HG02870 (cell line): Measurements from ENCODE around the gene LRP11.
"Not testable (repeated sequence)": the region's sequence is repeated elsewhere in the genome, so short reads cannot be mapped to it uniquely, and the experiment has no call there.

ENCODE experiments used
- ATAC-seq: cut with Tn5 transposase; IDR thresholded peaks from one replicate; pipeline ENCODE4 v1.9.1; 2021; ENCODE audit warnings: mild to moderate bottlenecking, moderate library complexity; ENCODE audit not compliant: unreplicated experiment

LRP11 gene

GRCh38 chr6:149852180-149852579 is 12.0 kb downstream of the LRP11 start:
- ATAC-seq, result no peak

DNA sequence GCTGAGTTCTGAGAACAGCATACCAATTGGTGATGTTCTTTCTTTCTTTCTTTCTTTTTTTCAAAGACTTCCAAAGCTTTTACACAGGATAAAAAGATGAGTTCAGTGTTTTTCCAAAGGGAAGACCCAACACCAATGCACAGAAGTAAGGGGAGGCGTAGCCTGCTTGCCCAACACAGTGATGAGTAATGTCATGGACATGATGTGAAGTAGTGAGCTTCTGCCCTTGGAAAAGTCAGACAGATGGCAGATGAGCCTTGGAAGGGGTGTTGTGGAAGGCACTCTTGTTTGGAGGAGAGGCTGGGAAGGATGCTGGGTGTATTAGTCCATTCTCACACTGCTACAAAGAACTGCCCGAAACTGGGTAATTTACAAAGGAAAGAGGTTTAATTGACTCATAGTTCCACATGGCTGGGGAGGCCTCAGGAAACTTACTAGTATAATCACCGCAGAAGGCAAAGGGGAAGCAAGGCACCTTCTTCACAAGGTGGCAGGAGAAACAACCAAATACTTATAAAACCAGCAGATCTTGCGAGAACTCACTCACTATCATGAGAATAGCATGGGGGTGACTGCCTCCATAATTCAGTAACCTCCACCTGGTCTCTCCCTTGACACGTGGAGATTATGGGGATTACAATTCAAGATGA is 12.6 kb downstream of the LRP11 start:
- no peak for ATAC-seq

GRCh38 chr6:149848343-149848742 is 15.8 kb downstream of the LRP11 start:
- ATAC-seq, result not testable (repeated sequence)

DNA sequence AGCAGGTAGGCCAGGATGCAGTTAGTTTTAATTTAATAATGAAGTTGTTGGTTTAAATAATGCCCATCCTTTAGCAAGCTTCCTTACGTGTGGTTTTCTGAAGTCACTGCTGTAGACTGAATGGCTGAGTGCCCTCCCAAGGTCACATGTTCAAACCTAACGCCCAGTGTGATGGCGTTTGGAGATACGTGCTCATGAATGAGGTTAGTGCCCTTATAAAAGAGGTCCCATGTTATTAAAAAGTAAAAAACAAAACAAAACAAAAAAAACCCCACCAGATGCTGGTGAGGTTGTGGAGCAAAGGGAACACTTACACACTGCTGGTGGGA is 16.3 kb downstream of the LRP11 start:
- ATAC-seq, result no peak

DNA sequence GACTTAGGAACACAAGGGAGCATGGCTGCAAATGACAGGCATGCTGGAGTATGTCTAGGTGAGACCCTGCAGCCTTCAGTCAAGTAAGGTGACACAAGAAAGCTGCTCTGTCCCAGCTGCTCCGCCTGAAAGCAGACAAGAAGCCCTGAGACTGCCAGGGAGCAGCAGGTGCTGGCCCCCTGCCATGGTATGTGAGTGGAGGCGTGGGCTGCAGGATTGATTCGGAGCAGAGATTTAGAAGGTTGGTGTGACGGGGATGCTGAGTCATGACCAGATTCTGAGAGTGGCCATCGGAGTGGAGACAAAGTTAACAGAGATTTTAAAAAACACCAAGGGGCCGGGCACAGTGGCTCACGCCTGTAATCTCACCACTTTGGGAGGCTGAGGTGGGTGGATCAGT is 17.8 kb downstream of the LRP11 start:
- ATAC-seq, result no peak

GRCh38 chr6:149845549-149845948 is 18.6 kb downstream of the LRP11 start:
- ATAC-seq, result no peak

- ATAC-seq, result no peak
Observed at GRCh38 chr6:149844480-149844879, 19.7 kb downstream of the LRP11 start.

DNA sequence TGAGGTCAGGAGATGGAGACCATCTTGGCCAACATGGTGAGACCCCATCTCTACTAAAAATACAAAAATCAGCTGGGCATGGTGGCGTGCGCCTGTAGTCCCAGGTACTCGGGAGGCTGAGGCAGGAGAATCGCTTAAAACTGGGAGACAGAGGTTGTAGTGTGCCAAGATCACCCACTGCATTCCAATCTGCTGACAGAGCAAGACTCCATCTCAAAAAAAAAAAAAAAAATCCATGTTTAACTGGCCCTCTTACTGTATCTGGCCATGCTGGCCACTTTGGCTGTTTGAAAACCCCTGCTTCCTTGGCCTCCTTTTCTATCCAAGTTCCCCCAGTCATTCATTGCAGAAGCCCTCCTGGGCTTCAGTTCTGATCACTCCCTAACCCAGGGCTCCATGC is 20.1 kb downstream of the LRP11 start:
- not testable (repeated sequence) for ATAC-seq

- ATAC-seq, result no peak
Observed at GRCh38 chr6:149843051-149843633, 21.0 kb downstream of the LRP11 start.

DNA sequence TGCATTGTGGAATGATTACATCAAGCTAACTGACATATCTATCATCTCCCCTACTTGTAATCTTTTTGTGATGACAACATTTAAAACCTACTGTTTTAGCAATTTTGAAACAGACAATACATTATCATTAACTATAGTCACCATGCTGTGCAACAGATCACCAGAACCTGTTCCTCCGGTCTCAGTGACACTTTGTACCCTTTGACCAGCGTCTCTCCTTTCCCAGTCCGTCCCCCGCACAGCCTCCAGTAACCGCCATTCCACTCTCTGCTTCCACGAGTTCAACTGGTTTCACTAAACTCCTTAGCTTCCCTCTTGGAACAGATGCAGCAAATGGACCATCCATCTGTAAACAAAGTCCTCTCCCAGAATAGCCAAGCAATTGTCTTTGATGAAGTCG is 21.8 kb downstream of the LRP11 start:
- ATAC-seq, result no peak

GRCh38 chr6:149840345-149841075 is 23.6 kb downstream of the LRP11 start:
- no peak for ATAC-seq

DNA sequence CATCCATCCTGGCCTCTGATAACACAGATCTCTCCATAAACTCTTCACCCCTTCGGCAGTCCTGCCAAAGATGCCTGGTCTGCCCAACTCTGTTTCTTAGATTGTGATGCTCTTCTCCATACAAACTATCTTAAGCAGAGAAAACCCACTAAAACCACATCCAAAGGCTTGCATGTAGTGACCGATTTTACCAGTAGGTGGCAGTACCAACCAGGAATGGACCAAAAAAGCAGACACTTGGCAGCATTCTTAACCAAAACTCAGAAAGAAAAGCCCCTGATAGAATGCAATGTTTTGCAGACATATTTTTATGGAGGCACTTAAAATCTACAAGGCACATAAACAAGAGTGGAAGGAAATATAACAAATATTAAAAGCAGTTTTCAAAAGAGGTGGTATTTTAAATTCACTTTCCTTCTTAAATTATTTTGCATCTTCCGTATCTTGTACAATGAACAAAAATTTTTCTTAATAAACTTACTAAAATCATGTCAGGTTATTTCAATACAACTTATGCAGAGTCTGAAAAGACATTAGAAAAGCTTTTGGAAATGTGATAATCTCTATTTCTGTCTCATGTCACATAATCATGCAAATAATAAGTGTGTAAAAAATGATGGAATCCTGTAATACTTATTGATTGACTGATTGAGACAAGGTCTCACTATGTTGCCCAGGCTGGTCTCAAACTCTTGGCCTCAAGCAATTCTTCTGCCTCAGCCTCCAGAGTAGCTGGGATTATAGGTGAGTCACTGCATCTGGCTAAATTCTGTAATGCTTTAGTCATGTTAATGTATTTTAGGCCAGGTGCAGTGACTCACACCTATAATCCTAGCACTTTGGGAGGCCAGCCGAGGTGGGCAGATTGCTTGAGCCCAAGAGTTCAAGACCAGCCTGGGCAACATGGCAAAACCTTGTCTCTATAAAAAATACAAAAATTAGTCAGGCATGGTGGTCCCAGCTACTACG is 29.4 kb downstream of the LRP11 start:
- no peak for ATAC-seq

DNA sequence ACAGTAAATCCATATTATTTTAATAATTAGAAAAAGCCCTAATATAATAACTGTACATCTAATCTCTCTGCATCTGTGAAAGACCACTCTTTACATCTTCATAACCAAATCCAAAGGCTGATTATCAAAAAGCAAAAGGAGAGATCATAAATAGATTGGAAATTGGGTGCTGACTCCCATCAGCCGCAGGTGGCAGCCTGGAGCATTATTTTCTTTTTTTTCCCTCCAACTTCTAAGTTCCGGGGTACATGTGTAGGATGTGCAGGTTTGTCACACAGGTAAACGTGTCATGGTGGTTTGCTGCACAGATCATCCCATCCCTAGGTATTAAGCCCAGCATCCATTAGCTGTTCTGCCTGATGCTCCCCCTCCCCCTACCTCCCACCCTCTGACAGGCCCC is 30.5 kb downstream of the LRP11 start:
- ATAC-seq, result no peak

GRCh38 chr6:149831308-149831820 is 32.8 kb downstream of the LRP11 start:
- no peak for ATAC-seq

GRCh38 chr6:149830731-149831307 is 33.3 kb downstream of the LRP11 start:
- no peak for ATAC-seq

GRCh38 chr6:149825292-149825691 is 38.9 kb downstream of the LRP11 start:
- ATAC-seq, result no peak

- no peak for ATAC-seq
Observed at GRCh38 chr6:149823013-149823412, 41.1 kb downstream of the LRP11 start.

- ATAC-seq, result no peak
Observed at GRCh38 chr6:149821492-149821891, 42.7 kb downstream of the LRP11 start.

GRCh38 chr6:149820506-149820905 is 43.7 kb downstream of the LRP11 start:
- ATAC-seq, result no peak

DNA sequence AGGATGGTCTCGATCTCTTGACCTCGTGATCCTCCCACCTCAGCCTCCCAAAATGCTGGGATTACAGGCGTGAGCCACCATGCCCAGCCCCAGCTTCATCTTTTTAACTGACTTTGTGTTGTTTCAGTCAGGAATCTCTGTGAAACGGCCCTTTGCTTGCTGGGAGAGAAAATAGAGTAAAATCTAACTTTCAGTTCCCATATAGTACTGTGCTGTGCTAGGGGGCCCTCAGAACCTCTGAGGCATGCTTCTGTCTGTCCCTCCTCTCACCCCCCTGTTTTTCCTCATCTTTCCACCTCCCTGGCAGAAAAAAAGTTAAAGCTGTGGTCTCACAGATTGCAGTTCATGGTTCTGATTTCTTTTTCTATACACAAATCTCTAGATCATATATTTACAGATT is 48.4 kb downstream of the LRP11 start:
- ATAC-seq, result peak; percentile 91

- ATAC-seq, result no peak
Observed at GRCh38 chr6:149813351-149813750, 50.8 kb downstream of the LRP11 start.
